ENCODE measurements around the gene STRBP.

GRCh38 chr9:123262338-123262737 lies 6.0 kb downstream of the STRBP start:
- TF ChIP-seq NFATC3 (IDR thresholded peaks at IDR 0.05) (no peak), TAF1 (IDR thresholded peaks at IDR 0.05; ENCODE audit: control insufficient read depth, extremely low read depth, insufficient read depth, low read length, severe bottlenecking) (no peak), SMAD1 (IDR thresholded peaks at IDR 0.05; ENCODE audit: low read depth, low read length, partially characterized antibody) (no peak), ZNF165 (CRISPR knock-in tag; IDR thresholded peaks at IDR 0.05; ENCODE audit: borderline replicate concordance) (no peak), PRDM10 (IDR thresholded peaks at IDR 0.05; ENCODE audit: partially characterized antibody) (no peak), SIX5 (IDR thresholded peaks at IDR 0.05; ENCODE audit: borderline replicate concordance in 1 of 2, insufficient read depth in 1 of 2, low read depth in 1 of 2, low read length in 2 of 2) (no peak), THRAP3 (IDR thresholded peaks at IDR 0.05; ENCODE audit: borderline replicate concordance) (no peak), CTCF (IDR thresholded peaks at IDR 0.05 in 2 of 3, conservative IDR thresholded peaks at IDR 0.05 in 1 of 3; ENCODE audit: insufficient read depth in 2 of 3, low read depth in 1 of 3, low read length in 3 of 3) (no peak)
- TF ChIP-seq, protein P1, sequence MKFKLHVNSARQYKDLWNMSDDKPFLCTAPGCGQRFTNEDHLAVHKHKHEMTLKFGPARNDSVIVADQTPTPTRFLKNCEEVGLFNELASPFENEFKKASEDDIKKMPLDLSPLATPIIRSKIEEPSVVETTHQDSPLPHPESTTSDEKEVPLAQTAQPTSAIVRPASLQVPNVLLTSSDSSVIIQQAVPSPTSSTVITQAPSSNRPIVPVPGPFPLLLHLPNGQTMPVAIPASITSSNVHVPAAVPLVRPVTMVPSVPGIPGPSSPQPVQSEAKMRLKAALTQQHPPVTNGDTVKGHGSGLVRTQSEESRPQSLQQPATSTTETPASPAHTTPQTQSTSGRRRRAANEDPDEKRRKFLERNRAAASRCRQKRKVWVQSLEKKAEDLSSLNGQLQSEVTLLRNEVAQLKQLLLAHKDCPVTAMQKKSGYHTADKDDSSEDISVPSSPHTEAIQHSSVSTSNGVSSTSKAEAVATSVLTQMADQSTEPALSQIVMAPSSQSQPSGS (CRISPR knock-in tag; IDR thresholded peaks at IDR 0.05), result no peak
- TF ChIP-seq, protein P2, sequence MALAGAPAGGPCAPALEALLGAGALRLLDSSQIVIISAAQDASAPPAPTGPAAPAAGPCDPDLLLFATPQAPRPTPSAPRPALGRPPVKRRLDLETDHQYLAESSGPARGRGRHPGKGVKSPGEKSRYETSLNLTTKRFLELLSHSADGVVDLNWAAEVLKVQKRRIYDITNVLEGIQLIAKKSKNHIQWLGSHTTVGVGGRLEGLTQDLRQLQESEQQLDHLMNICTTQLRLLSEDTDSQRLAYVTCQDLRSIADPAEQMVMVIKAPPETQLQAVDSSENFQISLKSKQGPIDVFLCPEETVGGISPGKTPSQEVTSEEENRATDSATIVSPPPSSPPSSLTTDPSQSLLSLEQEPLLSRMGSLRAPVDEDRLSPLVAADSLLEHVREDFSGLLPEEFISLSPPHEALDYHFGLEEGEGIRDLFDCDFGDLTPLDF (CRISPR knock-in tag; IDR thresholded peaks at IDR 0.05), result no peak

All from K562 (cell line).